SU-DHL-6 (cell line): ENCODE measurements around the gene NTM.

Source experiments
- H2AFZ ChIP-seq: fragments of 200-600 bp; sonication (generic); 2 replicates; pipeline ENCODE4 v1.6.1; 2014; ENCODE audit warnings: low read depth, mild to moderate bottlenecking, moderate library complexity, mixed read lengths, antibody characterized with exemption, low read length; ENCODE audit not compliant: severe bottlenecking
- H3F3A ChIP-seq: fragments of 200-600 bp; shearing (Covaris generic); 2 replicates; pipeline ENCODE4 v1.6.0; 2016; ENCODE audit warnings: antibody characterized with exemption, mild to moderate bottlenecking; ENCODE audit not compliant: insufficient read depth
- H3K27ac ChIP-seq: fragments of 200-600 bp; sonication (generic); 2 replicates; pipeline ENCODE4 v1.5.1; 2016; ENCODE audit warnings: low read depth, mild to moderate bottlenecking, low read length, moderate library complexity, mixed read lengths
- H3K27me3 ChIP-seq: fragments of 200-600 bp; sonication (generic), shearing (Covaris generic); 2 replicates; pipeline ENCODE4 v1.6.0; 2014; ENCODE audit warnings: mild to moderate bottlenecking, low read length
- H3K36me3 ChIP-seq: fragments of 200-600 bp; sonication (generic); 2 replicates; pipeline ENCODE4 v1.6.1; 2014; ENCODE audit warnings: mild to moderate bottlenecking, low read length, mixed read lengths
- H3K4me2 ChIP-seq: fragments of 300-600, 200-600 bp; shearing (Covaris generic), sonication (generic); 2 replicates; pipeline ENCODE4 v1.6.0; 2014; ENCODE audit warnings: low read length, low read depth, mild to moderate bottlenecking; ENCODE audit not compliant: poor library complexity, severe bottlenecking
- H3K4me3 ChIP-seq: fragments of 200-600 bp; sonication (generic); 2 replicates; pipeline ENCODE4 v1.5.1; 2014; ENCODE audit warnings: antibody characterized with exemption, low read length, mild to moderate bottlenecking, mixed read lengths; ENCODE audit not compliant: insufficient read depth, poor library complexity, severe bottlenecking
- H3K79me2 ChIP-seq: fragments of 200-600 bp; sonication (generic); 2 replicates; pipeline ENCODE4 v1.6.1; 2014; ENCODE audit warnings: mild to moderate bottlenecking, low read length, moderate library complexity; ENCODE audit not compliant: insufficient read depth
- H3K9ac ChIP-seq: fragments of 200-600 bp; sonication (generic); 2 replicates; pipeline ENCODE4 v1.7.0; 2014; ENCODE audit warnings: mild to moderate bottlenecking, low read length
- H3K9me2 ChIP-seq: fragments of 200-600 bp; sonication (generic); replicated peaks from 2 replicates; pipeline ENCODE4 v1.6.1; 2014; ENCODE audit warnings: low read length; ENCODE audit not compliant: insufficient read depth
- H3K9me3 ChIP-seq: fragments of 200-600 bp; sonication (generic); 2 replicates; pipeline ENCODE4 v1.6.1; 2014; ENCODE audit warnings: low read length, mixed read lengths; ENCODE audit not compliant: insufficient read depth
- H4K20me1 ChIP-seq: fragments of 200-600 bp; sonication (generic); 2 replicates; pipeline ENCODE4 v1.6.1; 2014; ENCODE audit warnings: low read depth, mild to moderate bottlenecking, antibody characterized with exemption, low read length, moderate library complexity, mixed read lengths
- CTCF ChIP-seq: fragments of 200-600 bp; sonication (generic); IDR thresholded peaks from one replicate; pipeline ENCODE4 v1.5.1; 2017; ENCODE audit warnings: antibody characterized with exemption, mild to moderate bottlenecking, low read length, moderate library complexity; ENCODE audit not compliant: insufficient read depth, poor library complexity, severe bottlenecking
- EZH2phosphoT487 ChIP-seq: fragments of 200-600 bp; sonication (generic), shearing (Covaris generic); conservative IDR thresholded peaks from 2 replicates; pipeline ENCODE4 v1.6.1; 2018; ENCODE audit warnings: mild to moderate bottlenecking, antibody characterized with exemption, low read length, moderate library complexity, mixed read lengths

Gene NTM

GRCh38 chr11:132075447-132075846 is 705.0 kb downstream of the NTM start:
- Histone ChIP-seq H4K20me1 (no peaks in the 10 kb centered on the region), H3K79me2 (no peaks in the 10 kb centered on the region), H3K27me3 (no peaks in the 10 kb centered on the region), H3K9ac (no peak overlapping the region), H3K9me3 (no peaks in the 10 kb centered on the region), H2AFZ (no peak overlapping the region), H3F3A (no peaks in the 10 kb centered on the region), H3K36me3 (no peaks in the 10 kb centered on the region), H3K9me2 (no peaks in the 10 kb centered on the region), H3K4me3 (no peak overlapping the region), H3K27ac (no peak overlapping the region), H3K4me2 (no peak overlapping the region)
- TF ChIP-seq CTCF (no peak), EZH2phosphoT487 (no peak)

DNA sequence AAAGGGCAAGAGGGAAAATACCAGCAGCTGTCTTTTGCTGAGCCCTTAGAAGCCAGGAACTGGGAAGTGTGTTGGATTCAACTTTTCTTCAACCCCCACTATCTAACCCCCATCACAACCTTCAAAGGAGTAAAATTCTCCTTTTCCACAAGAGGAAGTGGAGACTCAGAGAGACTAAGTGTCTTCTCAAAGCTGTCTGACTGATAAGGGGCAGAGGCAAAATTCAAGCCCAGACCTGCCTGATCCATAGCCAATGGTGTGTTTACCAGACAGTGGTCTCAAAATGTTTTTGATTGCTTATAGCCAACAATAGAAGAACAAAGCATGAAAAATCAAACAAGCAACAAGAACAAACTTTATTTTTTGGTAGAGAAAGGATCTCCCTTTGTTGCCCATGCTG is 707.0 kb downstream of the NTM start:
- Histone ChIP-seq H3K36me3 (no peaks in the 10 kb centered on the region), H3K9ac (no peak overlapping the region), H3K27me3 (no peaks in the 10 kb centered on the region), H3K4me3 (no peak overlapping the region), H3K4me2 (no peak overlapping the region), H3K79me2 (no peaks in the 10 kb centered on the region), H3F3A (no peaks in the 10 kb centered on the region), H2AFZ (no peak overlapping the region), H3K9me2 (no peaks in the 10 kb centered on the region), H4K20me1 (no peaks in the 10 kb centered on the region), H3K9me3 (no peaks in the 10 kb centered on the region), H3K27ac (no peak overlapping the region)
- TF ChIP-seq EZH2phosphoT487 (no peak), CTCF (no peak)

- Histone ChIP-seq H3K9me2 (no peaks in the 10 kb centered on the region), H3K4me3 (no peak overlapping the region), H3F3A (no peaks in the 10 kb centered on the region), H3K27me3 (no peaks in the 10 kb centered on the region), H4K20me1 (no peaks in the 10 kb centered on the region), H3K36me3 (no peaks in the 10 kb centered on the region), H3K4me2 (no peak overlapping the region), H2AFZ (no peak overlapping the region), H3K9ac (no peak overlapping the region), H3K9me3 (no peaks in the 10 kb centered on the region), H3K27ac (no peak overlapping the region), H3K79me2 (no peaks in the 10 kb centered on the region)
- TF ChIP-seq CTCF (no peak), EZH2phosphoT487 (no peak)
Measured at GRCh38 chr11:132078264-132079076, 708.1 kb downstream of the NTM start.
